ENCODE results near the gene DFFA.

The DFFA gene, protein sequence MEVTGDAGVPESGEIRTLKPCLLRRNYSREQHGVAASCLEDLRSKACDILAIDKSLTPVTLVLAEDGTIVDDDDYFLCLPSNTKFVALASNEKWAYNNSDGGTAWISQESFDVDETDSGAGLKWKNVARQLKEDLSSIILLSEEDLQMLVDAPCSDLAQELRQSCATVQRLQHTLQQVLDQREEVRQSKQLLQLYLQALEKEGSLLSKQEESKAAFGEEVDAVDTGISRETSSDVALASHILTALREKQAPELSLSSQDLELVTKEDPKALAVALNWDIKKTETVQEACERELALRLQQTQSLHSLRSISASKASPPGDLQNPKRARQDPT

DNA sequence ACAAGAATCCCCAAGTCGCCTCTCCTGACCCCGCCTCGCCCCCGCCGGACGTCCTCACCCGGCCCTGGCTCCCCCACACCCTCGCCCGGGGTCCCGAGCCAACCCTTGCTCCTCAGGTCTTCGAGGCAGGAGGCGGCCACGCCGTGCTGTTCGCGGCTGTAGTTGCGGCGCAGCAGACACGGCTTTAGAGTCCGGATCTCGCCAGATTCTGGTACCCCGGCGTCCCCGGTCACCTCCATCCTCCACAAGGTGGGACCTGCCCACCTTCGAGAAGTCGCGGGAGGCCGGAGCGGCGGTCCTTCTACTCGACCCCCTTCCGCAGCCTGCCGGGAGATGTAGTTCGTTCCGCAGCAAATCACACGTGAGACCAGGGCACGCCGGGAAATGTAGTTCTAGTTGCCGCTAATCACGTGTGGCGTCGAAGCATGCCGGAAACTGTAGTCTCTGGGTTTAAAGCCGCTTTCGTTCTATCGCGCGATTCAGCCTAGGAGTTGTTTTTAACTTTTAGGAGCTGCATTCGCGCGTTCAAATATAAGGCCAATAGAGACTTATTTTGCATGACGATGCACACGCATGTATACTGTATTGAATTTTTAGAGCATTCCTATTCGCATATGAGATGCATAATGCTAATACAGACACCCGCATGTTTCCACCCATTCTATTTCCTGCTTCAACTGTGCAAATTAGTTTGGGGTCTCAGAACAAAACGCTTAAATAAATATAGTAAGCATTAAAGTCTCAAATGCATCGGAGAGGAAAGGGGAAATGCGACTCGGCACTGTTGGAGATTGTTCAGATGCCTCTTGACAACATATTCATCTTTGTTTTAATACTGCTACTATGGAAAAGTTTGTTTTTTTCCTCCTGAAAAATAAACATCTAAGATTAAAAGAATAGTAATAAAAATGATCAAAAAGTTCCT is at the start of gene DFFA:
Gene DFFA (minus strand): TSS at position 310 of the 925 bp plus-strand sequence. CDS start 71 bp downstream, at position 239.
- H3K36me3 ChIP-seq (ENCODE audit: insufficient read depth, low read length): peaks cover 4% of the 10 kb centered on the region; the same call in 1 of the 2 replicates
- H3K4me1 ChIP-seq (ENCODE audit: control insufficient read depth, insufficient read depth, low read length, unreplicated experiment): peaks cover 11% of the 10 kb centered on the region
- peak within 1 kb of the TSS; percentile 21; the same call in 1 of the 2 replicates for H3K27ac ChIP-seq (ENCODE audit: low read depth, low read length)
- H2AFZ ChIP-seq (ENCODE audit: low read length, unreplicated experiment): peak within 1 kb of the TSS; percentile 90
- H3K79me2 ChIP-seq (ENCODE audit: control insufficient read depth, insufficient read depth, low read length, unreplicated experiment): peaks cover 45% of the 10 kb centered on the region
- peak within 1 kb of the TSS; percentile 94 for H3K4me3 ChIP-seq (ENCODE audit: low read depth, low read length)
- no peaks in the 10 kb centered on the region for H3K27me3 ChIP-seq (ENCODE audit: insufficient read depth, low read length)

- Histone ChIP-seq H3K36me3 (ENCODE audit: insufficient read depth, low read length) (0 out of 2 replicates have a peak, but pooled peaks cover 5% of the 10 kb centered on the region), H3K27ac (ENCODE audit: low read depth, low read length) (no peak overlapping the region), H3K79me2 (ENCODE audit: control insufficient read depth, insufficient read depth, low read length, unreplicated experiment) (peaks cover 24% of the 10 kb centered on the region)
Observed at GRCh38 chr1:10521537-10522157, 49.3 kb upstream of the DFFA start.

GRCh38 chr1:10520952-10521351 is 48.6 kb upstream of the DFFA start:
- Histone ChIP-seq H3K27me3 (ENCODE audit: insufficient read depth, low read length) (no peaks in the 10 kb centered on the region), H3K36me3 (ENCODE audit: insufficient read depth, low read length) (0 out of 2 replicates have a peak, but pooled peaks cover 5% of the 10 kb centered on the region), H3K27ac (ENCODE audit: low read depth, low read length) (no peak overlapping the region), H2AFZ (ENCODE audit: low read length, unreplicated experiment) (no peak overlapping the region), H3K79me2 (ENCODE audit: control insufficient read depth, insufficient read depth, low read length, unreplicated experiment) (peaks cover 24% of the 10 kb centered on the region), H3K4me1 (ENCODE audit: control insufficient read depth, insufficient read depth, low read length, unreplicated experiment) (no peaks in the 10 kb centered on the region), H3K4me3 (ENCODE audit: low read depth, low read length) (no peak overlapping the region)

More at GRCh38 chr1:10521537-10522157, 49.3 kb upstream of the DFFA start:
- Histone ChIP-seq H3K27me3 (ENCODE audit: insufficient read depth, low read length) (no peaks in the 10 kb centered on the region), H2AFZ (ENCODE audit: low read length, unreplicated experiment) (no peak overlapping the region), H3K4me1 (ENCODE audit: control insufficient read depth, insufficient read depth, low read length, unreplicated experiment) (no peaks in the 10 kb centered on the region), H3K4me3 (ENCODE audit: low read depth, low read length) (no peak overlapping the region)

DNA sequence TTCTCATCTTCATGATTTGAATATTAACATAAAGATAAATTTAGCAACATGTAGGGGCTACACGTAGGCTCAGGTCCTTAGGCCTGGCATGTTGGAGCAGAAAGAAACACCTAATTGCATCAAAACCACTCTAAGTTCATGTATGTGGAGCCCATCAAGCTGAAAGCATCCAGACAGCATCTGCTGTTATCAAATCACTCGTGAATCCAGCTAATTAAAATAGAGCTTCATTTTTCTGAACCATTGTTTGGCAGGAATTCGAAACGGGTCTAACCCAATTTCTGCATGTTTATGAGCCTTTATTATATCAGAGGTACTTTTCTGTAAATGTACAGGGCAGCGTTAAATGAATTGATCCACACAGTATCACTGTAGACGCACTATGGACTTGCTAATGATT is 48.2 kb upstream of the DFFA start:
- no peak overlapping the region for H2AFZ ChIP-seq (ENCODE audit: low read length, unreplicated experiment)
- no peaks in the 10 kb centered on the region for H3K27me3 ChIP-seq (ENCODE audit: insufficient read depth, low read length)
- H3K36me3 ChIP-seq (ENCODE audit: insufficient read depth, low read length): 0 out of 2 replicates have a peak, but pooled peaks cover 5% of the 10 kb centered on the region
- H3K79me2 ChIP-seq (ENCODE audit: control insufficient read depth, insufficient read depth, low read length, unreplicated experiment): peaks cover 27% of the 10 kb centered on the region
- no peak overlapping the region for H3K4me3 ChIP-seq (ENCODE audit: low read depth, low read length)
- no peak overlapping the region for H3K27ac ChIP-seq (ENCODE audit: low read depth, low read length)
- H3K4me1 ChIP-seq (ENCODE audit: control insufficient read depth, insufficient read depth, low read length, unreplicated experiment): no peaks in the 10 kb centered on the region

GRCh38 chr1:10519016-10519417 is 46.7 kb upstream of the DFFA start:
- H3K36me3 ChIP-seq (ENCODE audit: insufficient read depth, low read length): 0 out of 2 replicates have a peak, but pooled peaks cover 1% of the 10 kb centered on the region
- no peak overlapping the region for H3K4me3 ChIP-seq (ENCODE audit: low read depth, low read length)
- no peak overlapping the region for H2AFZ ChIP-seq (ENCODE audit: low read length, unreplicated experiment)
- H3K27ac ChIP-seq (ENCODE audit: low read depth, low read length): no peak overlapping the region
- H3K79me2 ChIP-seq (ENCODE audit: control insufficient read depth, insufficient read depth, low read length, unreplicated experiment): peaks cover 26% of the 10 kb centered on the region
- no peaks in the 10 kb centered on the region for H3K27me3 ChIP-seq (ENCODE audit: insufficient read depth, low read length)
- H3K4me1 ChIP-seq (ENCODE audit: control insufficient read depth, insufficient read depth, low read length, unreplicated experiment): no peaks in the 10 kb centered on the region

DNA sequence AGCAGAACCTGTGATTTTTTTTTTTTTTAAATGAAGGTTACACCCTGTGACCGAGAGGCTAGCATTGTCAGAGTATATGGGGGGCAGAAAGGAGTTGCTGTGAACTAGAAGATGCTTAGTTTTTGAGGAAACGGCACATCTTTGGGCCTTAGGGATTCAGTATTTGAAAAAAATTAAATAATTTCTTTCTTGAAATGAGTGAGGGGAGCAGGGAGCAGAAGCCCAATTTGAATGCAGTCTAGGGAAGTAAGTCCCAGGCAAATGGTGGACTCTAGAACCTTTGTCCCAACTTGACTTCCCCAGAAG is 45.3 kb upstream of the DFFA start:
- Histone ChIP-seq H3K4me1 (ENCODE audit: control insufficient read depth, insufficient read depth, low read length, unreplicated experiment) (no peaks in the 10 kb centered on the region), H3K79me2 (ENCODE audit: control insufficient read depth, insufficient read depth, low read length, unreplicated experiment) (peaks cover 39% of the 10 kb centered on the region), H3K27ac (ENCODE audit: low read depth, low read length) (no peak overlapping the region)

GRCh38 chr1:10516925-10517676 is 44.8 kb upstream of the DFFA start:
- Histone ChIP-seq H3K4me1 (ENCODE audit: control insufficient read depth, insufficient read depth, low read length, unreplicated experiment) (no peaks in the 10 kb centered on the region), H3K27me3 (ENCODE audit: insufficient read depth, low read length) (no peaks in the 10 kb centered on the region), H3K4me3 (ENCODE audit: low read depth, low read length) (no peak overlapping the region), H3K79me2 (ENCODE audit: control insufficient read depth, insufficient read depth, low read length, unreplicated experiment) (peaks cover 44% of the 10 kb centered on the region), H2AFZ (ENCODE audit: low read length, unreplicated experiment) (no peak overlapping the region), H3K36me3 (ENCODE audit: insufficient read depth, low read length) (no peaks in the 10 kb centered on the region), H3K27ac (ENCODE audit: low read depth, low read length) (no peak overlapping the region)

More for the DNA sequence above, 45.3 kb upstream of the DFFA start:
- Histone ChIP-seq H2AFZ (ENCODE audit: low read length, unreplicated experiment) (no peak overlapping the region), H3K4me3 (ENCODE audit: low read depth, low read length) (no peak overlapping the region), H3K36me3 (ENCODE audit: insufficient read depth, low read length) (no peaks in the 10 kb centered on the region), H3K27me3 (ENCODE audit: insufficient read depth, low read length) (no peaks in the 10 kb centered on the region)

DNA sequence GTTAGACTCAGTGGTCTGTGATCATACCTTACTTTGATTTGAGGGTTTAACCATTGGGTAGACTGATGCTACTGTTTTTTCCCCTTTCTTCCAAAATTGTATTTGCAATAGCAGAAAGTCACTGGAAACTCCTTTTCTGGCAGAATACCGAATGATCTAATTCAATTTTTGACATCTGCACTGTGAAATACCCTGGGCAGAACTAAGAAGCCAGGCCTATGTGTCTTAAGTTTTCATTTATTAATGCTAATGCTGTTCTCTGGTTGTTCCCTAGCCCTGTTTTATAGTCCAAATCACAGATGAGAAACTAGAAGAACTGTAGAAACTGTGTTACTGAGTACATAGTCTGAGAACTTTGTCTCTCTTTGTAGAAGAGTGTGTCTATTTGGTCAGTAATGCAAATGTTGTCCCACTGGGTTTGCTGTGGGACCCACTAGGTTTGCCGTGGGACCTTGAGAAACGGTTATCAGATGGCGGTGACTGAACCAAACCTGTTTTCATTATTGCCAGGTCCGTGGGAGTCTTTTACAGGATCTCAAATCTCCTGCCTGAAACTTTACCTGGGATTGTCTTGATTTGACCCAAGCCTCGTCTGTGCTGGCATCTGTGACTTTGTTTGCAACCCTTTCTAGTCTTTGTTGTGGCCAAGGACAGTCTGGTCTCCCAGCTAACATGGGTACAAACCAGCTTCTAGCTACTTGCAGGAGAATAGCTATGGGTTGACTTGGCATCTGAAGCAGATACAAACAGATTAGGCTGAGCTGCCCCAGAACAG is 43.8 kb upstream of the DFFA start:
- Histone ChIP-seq H3K4me3 (ENCODE audit: low read depth, low read length) (no peak overlapping the region), H3K27ac (ENCODE audit: low read depth, low read length) (no peak overlapping the region), H3K4me1 (ENCODE audit: control insufficient read depth, insufficient read depth, low read length, unreplicated experiment) (peaks cover 8% of the 10 kb centered on the region), H3K27me3 (ENCODE audit: insufficient read depth, low read length) (no peaks in the 10 kb centered on the region), H3K36me3 (ENCODE audit: insufficient read depth, low read length) (no peaks in the 10 kb centered on the region), H2AFZ (ENCODE audit: low read length, unreplicated experiment) (no peak overlapping the region), H3K79me2 (ENCODE audit: control insufficient read depth, insufficient read depth, low read length, unreplicated experiment) (peaks cover 46% of the 10 kb centered on the region)

- no peaks in the 10 kb centered on the region for H3K36me3 ChIP-seq (ENCODE audit: insufficient read depth, low read length)
- no peak overlapping the region for H2AFZ ChIP-seq (ENCODE audit: low read length, unreplicated experiment)
- peaks cover 46% of the 10 kb centered on the region for H3K79me2 ChIP-seq (ENCODE audit: control insufficient read depth, insufficient read depth, low read length, unreplicated experiment)
- peaks cover 15% of the 10 kb centered on the region for H3K4me1 ChIP-seq (ENCODE audit: control insufficient read depth, insufficient read depth, low read length, unreplicated experiment)
- H3K4me3 ChIP-seq (ENCODE audit: low read depth, low read length): no peak overlapping the region
- H3K27me3 ChIP-seq (ENCODE audit: insufficient read depth, low read length): no peaks in the 10 kb centered on the region
- H3K27ac ChIP-seq (ENCODE audit: low read depth, low read length): no peak overlapping the region
Observed at GRCh38 chr1:10515301-10515975, 43.1 kb upstream of the DFFA start.
